GM21423 (cell line): ENCODE results near the gene PUSL1.
A peak's percentile ranks its signal among the peaks of the same experiment; 100 is the strongest.

Experiments
- ATAC-seq: cut with Tn5 transposase; IDR thresholded peaks from one replicate; pipeline ENCODE4 v1.9.1; 2021; ENCODE audit warnings: mild to moderate bottlenecking, moderate library complexity; ENCODE audit not compliant: unreplicated experiment

The PUSL1 gene

GRCh38 chr1:1335792-1336248 lies 27.4 kb downstream of the PUSL1 start:
- no peak for ATAC-seq

GRCh38 chr1:1336446-1336845 lies 28.0 kb downstream of the PUSL1 start:
- no peak for ATAC-seq

GRCh38 chr1:1336931-1337792 lies 28.8 kb downstream of the PUSL1 start:
- ATAC-seq = no peak

GRCh38 chr1:1337793-1338147 lies 29.4 kb downstream of the PUSL1 start:
- no peak for ATAC-seq

- no peak for ATAC-seq
Observed at GRCh38 chr1:1338278-1338677, 29.9 kb downstream of the PUSL1 start.

GRCh38 chr1:1340185-1340584 lies 31.8 kb downstream of the PUSL1 start:
- no peak for ATAC-seq

- no peak for ATAC-seq
Observed at GRCh38 chr1:1340791-1341548, 32.6 kb downstream of the PUSL1 start.

GRCh38 chr1:1341549-1342021 lies 33.2 kb downstream of the PUSL1 start:
- ATAC-seq = no peak

GRCh38 chr1:1342061-1342562 lies 33.7 kb downstream of the PUSL1 start:
- no peak for ATAC-seq

GRCh38 chr1:1342584-1343115 lies 34.3 kb downstream of the PUSL1 start:
- no peak for ATAC-seq

- ATAC-seq = no peak
Observed at GRCh38 chr1:1343811-1344421, 35.5 kb downstream of the PUSL1 start.

- no peak for ATAC-seq
Observed at GRCh38 chr1:1344655-1345361, 36.4 kb downstream of the PUSL1 start.

GRCh38 chr1:1345384-1345783 lies 37.0 kb downstream of the PUSL1 start:
- no peak for ATAC-seq

- ATAC-seq = no peak
Observed at GRCh38 chr1:1345860-1346500, 37.6 kb downstream of the PUSL1 start.

GRCh38 chr1:1346501-1346890 lies 38.1 kb downstream of the PUSL1 start:
- no peak for ATAC-seq

- no peak for ATAC-seq
Observed at GRCh38 chr1:1347026-1347595, 38.7 kb downstream of the PUSL1 start.

GRCh38 chr1:1347663-1348419 lies 39.4 kb downstream of the PUSL1 start:
- ATAC-seq = no peak

GRCh38 chr1:1348420-1349255 lies 40.2 kb downstream of the PUSL1 start:
- ATAC-seq = peak; percentile 32
